ENCODE results near the gene PTPRJ. TPM values are rescaled to one million over a fixed set of nuclear protein-coding genes. Genes with fewer than 3 reads are reported as not detected.

Gene PTPRJ
- total RNA-seq, 1 donor from 2014 or later: 18.9 TPM

DNA sequence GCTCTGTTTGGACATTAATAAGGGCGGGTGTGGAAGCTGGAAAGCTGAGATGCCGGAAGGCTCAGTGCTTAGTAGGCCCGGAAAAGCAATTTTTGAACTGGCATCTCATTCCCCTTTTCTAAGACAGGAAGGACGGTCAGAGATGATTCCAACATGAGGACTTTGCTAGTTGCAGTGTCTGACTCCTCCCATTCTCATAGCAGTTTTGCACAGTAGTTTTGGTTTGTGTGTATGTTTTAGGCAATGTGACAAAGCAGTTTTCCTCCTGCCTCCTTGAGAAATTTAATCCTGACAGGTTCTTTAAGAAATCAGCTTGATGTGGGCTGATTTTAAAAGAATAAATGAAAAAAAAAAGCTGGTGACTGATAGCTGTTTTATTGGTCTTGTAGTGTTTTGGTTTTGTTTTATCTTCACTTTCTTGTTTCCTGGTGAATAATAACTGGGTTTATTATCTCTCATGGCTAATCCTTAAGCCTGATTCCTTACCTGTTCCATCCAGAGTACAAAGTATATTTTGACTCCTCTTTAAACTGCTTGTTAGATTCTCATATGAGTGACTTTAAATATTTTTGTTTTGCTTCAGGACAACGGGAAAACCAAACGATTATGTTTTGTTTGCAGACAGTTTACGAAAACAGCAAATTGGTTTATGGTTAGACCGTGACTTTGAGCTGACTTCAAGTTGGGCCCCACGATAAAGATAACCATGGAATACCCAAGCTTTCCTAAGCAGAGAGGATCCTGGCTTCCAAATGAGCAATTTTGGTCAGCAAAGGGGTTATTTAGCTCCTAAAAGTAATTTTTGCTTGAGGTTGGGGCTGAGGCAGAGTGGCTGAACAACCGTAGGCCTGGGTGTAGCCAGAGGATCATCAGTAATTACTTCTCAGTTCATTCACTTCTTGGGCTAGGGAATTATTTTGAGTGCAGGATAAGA lies 3.4 kb downstream of the PTPRJ start:
- H3K36me3 Mint-ChIP-seq (ENCODE audit: insufficient read depth): no peaks in the 10 kb centered on the region
- peak overlapping the region; percentile 58 for H3K4me3 Mint-ChIP-seq (ENCODE audit: low read depth)
- H3K27ac Mint-ChIP-seq: no peak overlapping the region

DNA sequence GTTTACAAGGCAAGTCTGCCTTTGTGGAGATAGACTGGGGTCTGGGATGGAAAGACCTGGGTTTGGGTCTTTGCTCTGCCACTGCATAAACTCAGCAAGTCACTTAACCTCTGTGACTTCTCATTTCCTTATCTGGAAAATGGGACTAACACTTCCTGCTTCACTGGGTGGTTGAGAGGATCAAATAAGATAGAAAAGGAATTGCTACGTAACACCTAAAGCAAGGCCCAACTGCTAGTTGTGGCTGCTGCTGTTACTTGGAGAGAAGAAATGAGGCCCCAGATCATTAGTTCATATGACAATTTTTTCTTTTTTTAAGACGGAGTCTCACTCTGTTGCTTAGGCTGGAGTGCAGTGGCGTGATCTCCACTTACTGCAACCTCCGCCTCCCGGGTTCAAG lies 5.9 kb downstream of the PTPRJ start:
- TF ChIP-seq, protein P1, sequence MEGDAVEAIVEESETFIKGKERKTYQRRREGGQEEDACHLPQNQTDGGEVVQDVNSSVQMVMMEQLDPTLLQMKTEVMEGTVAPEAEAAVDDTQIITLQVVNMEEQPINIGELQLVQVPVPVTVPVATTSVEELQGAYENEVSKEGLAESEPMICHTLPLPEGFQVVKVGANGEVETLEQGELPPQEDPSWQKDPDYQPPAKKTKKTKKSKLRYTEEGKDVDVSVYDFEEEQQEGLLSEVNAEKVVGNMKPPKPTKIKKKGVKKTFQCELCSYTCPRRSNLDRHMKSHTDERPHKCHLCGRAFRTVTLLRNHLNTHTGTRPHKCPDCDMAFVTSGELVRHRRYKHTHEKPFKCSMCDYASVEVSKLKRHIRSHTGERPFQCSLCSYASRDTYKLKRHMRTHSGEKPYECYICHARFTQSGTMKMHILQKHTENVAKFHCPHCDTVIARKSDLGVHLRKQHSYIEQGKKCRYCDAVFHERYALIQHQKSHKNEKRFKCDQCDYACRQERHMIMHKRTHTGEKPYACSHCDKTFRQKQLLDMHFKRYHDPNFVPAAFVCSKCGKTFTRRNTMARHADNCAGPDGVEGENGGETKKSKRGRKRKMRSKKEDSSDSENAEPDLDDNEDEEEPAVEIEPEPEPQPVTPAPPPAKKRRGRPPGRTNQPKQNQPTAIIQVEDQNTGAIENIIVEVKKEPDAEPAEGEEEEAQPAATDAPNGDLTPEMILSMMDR (IDR thresholded peaks at IDR 0.05; ENCODE audit: unreplicated experiment): no peak
- no peaks in the 10 kb centered on the region for H3K36me3 Mint-ChIP-seq (ENCODE audit: insufficient read depth)
- no peaks in the 10 kb centered on the region for H3K9me3 Mint-ChIP-seq (ENCODE audit: low read depth)
- H3K4me1 Mint-ChIP-seq (ENCODE audit: low read depth): peaks cover 19% of the 10 kb centered on the region
- no peak overlapping the region for H3K4me3 Mint-ChIP-seq (ENCODE audit: low read depth)
- DNase-seq (ENCODE audit: low spot score, unreplicated experiment): no peak
- H3K27ac Mint-ChIP-seq: no peak overlapping the region
- no peaks in the 10 kb centered on the region for H3K27me3 Mint-ChIP-seq

More for the DNA sequence above, 3.4 kb downstream of the PTPRJ start:
- TF ChIP-seq, protein P1 (IDR thresholded peaks at IDR 0.05; ENCODE audit: unreplicated experiment): no peak
- H3K4me1 Mint-ChIP-seq (ENCODE audit: low read depth): peaks cover 18% of the 10 kb centered on the region
- H3K9me3 Mint-ChIP-seq (ENCODE audit: low read depth): no peaks in the 10 kb centered on the region
- peaks cover 7% of the 10 kb centered on the region for H3K27me3 Mint-ChIP-seq
- no peak for DNase-seq (ENCODE audit: low spot score, unreplicated experiment)

DNA sequence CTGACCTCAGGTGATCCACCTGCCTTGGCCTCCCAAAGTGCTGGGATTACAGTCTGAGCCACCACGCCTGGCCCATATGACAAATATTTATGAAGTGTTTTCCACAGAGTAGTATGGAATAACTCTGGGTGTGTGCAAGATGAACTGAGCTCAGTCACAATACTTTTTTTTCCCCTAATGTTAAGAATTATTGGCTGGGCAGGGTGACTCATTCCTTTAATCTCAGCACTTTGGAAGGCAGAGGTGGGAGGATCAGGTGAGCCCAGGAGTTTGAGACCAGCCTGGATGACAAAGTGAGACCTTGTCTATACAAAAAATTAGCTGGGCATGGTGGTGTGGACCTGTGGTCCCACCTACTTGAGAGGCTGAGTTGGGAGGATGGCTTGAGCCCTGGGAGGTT lies 6.4 kb downstream of the PTPRJ start:
- TF ChIP-seq, protein P1 (IDR thresholded peaks at IDR 0.05; ENCODE audit: unreplicated experiment): no peak
- no peak for DNase-seq (ENCODE audit: low spot score, unreplicated experiment)
- H3K36me3 Mint-ChIP-seq (ENCODE audit: insufficient read depth): no peaks in the 10 kb centered on the region
- H3K4me3 Mint-ChIP-seq (ENCODE audit: low read depth): no peak overlapping the region
- H3K4me1 Mint-ChIP-seq (ENCODE audit: low read depth): peaks cover 23% of the 10 kb centered on the region
- no peaks in the 10 kb centered on the region for H3K27me3 Mint-ChIP-seq
- no peak overlapping the region for H3K27ac Mint-ChIP-seq
- no peaks in the 10 kb centered on the region for H3K9me3 Mint-ChIP-seq (ENCODE audit: low read depth)

DNA sequence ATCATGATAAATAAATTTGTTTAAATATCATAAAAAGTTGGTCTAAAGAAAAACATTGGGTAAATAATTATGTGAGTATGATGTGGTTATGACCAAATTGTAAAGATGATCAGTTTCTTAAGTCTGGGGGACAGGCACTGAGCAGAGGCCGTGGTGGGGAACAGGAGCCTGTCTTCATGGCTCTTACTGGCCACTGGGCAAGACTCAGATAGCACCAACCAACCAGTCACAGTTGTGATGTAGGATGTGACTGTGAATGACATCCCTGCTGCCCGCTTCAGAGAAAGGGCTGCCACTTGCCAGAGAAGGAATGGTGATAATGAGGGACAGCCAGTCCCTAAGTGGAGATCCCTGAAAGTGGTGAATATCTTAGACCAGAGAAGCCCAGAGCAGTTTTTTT lies 7.0 kb downstream of the PTPRJ start:
- DNase-seq (ENCODE audit: low spot score, unreplicated experiment): no peak
- Mint-ChIP-seq H3K9me3 (ENCODE audit: low read depth) (no peaks in the 10 kb centered on the region), H3K27me3 (no peaks in the 10 kb centered on the region), H3K4me3 (ENCODE audit: low read depth) (no peak overlapping the region), H3K27ac (no peak overlapping the region), H3K36me3 (ENCODE audit: insufficient read depth) (no peaks in the 10 kb centered on the region), H3K4me1 (ENCODE audit: low read depth) (peaks cover 21% of the 10 kb centered on the region)
- TF ChIP-seq, protein P1 (IDR thresholded peaks at IDR 0.05; ENCODE audit: unreplicated experiment): no peak

DNA sequence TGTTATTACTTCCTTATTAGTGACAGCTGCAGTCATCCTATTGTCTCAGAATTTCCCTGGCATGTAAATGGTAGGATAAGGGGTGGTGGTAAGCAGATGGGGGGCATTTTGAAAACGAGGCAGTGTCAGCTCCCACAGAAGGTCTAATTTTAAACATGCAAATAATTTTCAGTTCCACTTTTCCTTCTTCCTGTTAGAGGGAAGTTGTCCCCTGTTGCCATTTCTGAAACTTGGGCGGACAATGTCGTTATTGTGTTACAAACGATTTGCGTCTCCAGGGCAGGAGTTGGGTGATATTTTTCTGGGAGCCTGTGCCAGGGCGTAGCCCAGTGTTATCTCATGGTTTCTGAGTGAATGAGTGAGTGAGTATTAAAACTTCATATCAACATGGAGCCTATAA lies 7.4 kb downstream of the PTPRJ start:
- TF ChIP-seq, protein P1 (IDR thresholded peaks at IDR 0.05; ENCODE audit: unreplicated experiment): no peak
- no peaks in the 10 kb centered on the region for H3K36me3 Mint-ChIP-seq (ENCODE audit: insufficient read depth)
- H3K27me3 Mint-ChIP-seq: no peaks in the 10 kb centered on the region
- peaks cover 21% of the 10 kb centered on the region for H3K4me1 Mint-ChIP-seq (ENCODE audit: low read depth)
- DNase-seq (ENCODE audit: low spot score, unreplicated experiment): no peak
- no peaks in the 10 kb centered on the region for H3K9me3 Mint-ChIP-seq (ENCODE audit: low read depth)
- H3K27ac Mint-ChIP-seq: no peak overlapping the region
- H3K4me3 Mint-ChIP-seq (ENCODE audit: low read depth): no peak overlapping the region
